ENCODE results near the gene FARS2.

DNA sequence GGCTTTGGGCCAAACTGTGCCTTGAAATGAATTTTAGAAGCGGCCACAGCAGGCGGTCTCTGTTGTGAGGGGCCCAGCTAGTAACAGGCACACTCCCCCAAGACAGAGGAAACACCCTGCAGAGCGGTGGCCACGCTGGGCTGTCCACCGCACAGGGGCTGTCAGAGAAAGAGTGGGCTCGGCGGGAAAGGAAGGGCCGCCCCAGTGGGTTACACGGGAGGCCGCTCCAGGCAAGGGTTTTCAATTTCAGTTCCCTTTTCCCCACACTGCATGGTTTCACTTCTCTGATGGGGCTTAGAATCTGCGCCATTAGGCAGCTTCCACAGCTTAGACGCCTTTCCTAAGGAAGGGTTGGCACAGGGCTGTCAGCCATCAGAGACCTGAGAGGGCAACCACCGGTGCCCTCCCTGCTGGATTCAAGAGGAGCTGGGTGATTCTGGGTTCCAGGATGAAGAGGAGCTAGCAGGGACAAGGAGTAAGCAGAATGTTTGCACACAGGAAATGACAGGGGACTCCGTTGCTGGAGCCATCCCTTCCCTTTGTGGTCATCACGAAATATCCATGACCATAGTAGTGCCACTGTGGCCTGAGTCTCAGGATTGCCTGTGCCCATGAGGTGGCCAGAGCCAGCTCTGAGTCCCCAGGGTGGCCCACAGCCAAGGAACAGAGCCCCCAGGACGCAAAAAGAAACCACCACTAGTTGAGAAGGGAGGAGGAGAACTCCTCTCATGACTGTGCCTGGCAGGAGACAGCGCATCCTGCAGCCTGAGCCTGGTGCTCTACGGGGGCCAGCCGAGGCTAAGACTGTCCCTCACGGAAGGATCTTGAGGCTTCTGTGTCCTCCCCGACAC lies 462.8 kb downstream of the FARS2 start:
- TF ChIP-seq, protein P1, sequence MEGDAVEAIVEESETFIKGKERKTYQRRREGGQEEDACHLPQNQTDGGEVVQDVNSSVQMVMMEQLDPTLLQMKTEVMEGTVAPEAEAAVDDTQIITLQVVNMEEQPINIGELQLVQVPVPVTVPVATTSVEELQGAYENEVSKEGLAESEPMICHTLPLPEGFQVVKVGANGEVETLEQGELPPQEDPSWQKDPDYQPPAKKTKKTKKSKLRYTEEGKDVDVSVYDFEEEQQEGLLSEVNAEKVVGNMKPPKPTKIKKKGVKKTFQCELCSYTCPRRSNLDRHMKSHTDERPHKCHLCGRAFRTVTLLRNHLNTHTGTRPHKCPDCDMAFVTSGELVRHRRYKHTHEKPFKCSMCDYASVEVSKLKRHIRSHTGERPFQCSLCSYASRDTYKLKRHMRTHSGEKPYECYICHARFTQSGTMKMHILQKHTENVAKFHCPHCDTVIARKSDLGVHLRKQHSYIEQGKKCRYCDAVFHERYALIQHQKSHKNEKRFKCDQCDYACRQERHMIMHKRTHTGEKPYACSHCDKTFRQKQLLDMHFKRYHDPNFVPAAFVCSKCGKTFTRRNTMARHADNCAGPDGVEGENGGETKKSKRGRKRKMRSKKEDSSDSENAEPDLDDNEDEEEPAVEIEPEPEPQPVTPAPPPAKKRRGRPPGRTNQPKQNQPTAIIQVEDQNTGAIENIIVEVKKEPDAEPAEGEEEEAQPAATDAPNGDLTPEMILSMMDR (IDR thresholded peaks at IDR 0.05), result no peak
- no peak for TF ChIP-seq POLR2A (IDR thresholded peaks at IDR 0.05)

All from esophagus squamous epithelium (tissue), 4 donors.